Measurements from ENCODE around the gene RPL38. TPM values are rescaled to one million over a fixed set of nuclear protein-coding genes. Genes with fewer than 3 reads are reported as not detected.
A peak's percentile ranks its signal among the peaks of the same experiment; 100 is the strongest.

RPL38 gene
- polyA plus RNA-seq, 1 donor from 2014 or later = 2,084 TPM

DNA sequence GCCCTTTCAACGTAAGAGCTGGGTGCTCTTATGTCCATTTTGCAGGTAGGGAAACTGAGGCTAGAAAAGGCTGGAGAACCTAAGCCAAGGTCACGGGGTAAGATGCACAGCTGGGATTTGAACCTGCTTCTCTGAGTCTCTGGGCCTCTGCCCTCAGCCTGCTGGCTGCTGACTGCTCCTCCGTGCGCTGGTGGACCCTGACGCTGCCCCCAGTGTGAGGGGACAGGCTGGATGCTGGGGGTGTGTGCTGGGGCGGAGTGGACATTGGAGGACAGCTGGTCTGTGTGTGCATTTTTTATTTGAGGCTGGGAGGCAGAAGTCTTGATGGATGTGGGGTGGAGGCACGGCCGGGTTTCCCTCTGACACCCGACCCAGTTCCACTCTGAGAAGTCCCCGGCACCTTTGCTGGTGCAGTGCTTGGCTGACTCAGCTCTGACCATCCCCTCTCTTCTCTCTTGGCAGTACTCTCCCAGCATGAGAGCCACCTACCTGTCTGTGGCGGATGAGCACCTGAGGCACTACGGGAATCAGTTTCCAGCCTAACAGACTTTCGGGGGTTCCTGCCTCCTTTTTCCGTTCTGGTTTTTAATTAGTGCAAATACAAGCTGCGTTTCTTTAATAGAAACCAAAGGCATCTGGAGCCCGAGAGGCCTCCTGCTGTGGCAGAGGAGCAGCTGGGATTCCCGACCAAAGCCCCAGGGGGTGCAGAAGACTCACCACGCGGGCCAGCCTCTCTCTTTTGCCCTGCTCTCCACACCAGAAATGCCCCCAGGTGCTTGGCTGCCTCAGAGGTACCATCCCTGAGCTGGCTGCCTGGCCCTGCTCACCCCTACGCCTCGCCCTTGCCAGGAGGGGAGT, 56.4 kb downstream of the RPL38 start:
- Mint-ChIP-seq H3K9me3 (no peaks in the 10 kb centered on the region), H3K27ac (peak overlapping the region in 1 of 3 donors; percentile 39), H3K36me3 (no peaks in the 10 kb centered on the region), H3K4me1 (no peaks in the 10 kb centered on the region), H3K4me3 (no peak overlapping the region), H3K27me3 (no peaks in the 10 kb centered on the region)

Other genes with a start within 250 kb of the RPL38 start
- 0.58 TPM for gene TTYH2, start 9.9 kb downstream of the RPL38 start, polyA plus RNA-seq
- gene DNAI2, start 70.6 kb downstream of the RPL38 start, polyA plus RNA-seq = not detected
- gene KIF19, start 122.5 kb downstream of the RPL38 start, polyA plus RNA-seq = 0.33 TPM
- gene BTBD17, start 158.2 kb downstream of the RPL38 start, polyA plus RNA-seq = not detected
- not detected for gene GPR142, start 163.8 kb downstream of the RPL38 start, polyA plus RNA-seq
- 0.18 TPM for gene GPRC5C, start 228.4 kb downstream of the RPL38 start, polyA plus RNA-seq